ENCODE data around the gene LUC7L2. TPM values are rescaled to one million over a fixed set of nuclear protein-coding genes. Genes with fewer than 3 reads are reported as not detected.
A peak's percentile ranks its signal among the peaks of the same experiment; 100 is the strongest.

LUC7L2 gene
- total and polyA plus RNA-seq, 10 of the 15 experiments (the other 5 are each of a cell fraction or from before 2014, with no cell fraction given), result 31.7 to 98.7 (median 68.6) TPM

GRCh38 chr7:139340037-139340807 lies 19.5 kb upstream of the LUC7L2 start (continued):
- TF ChIP-seq, protein P1, sequence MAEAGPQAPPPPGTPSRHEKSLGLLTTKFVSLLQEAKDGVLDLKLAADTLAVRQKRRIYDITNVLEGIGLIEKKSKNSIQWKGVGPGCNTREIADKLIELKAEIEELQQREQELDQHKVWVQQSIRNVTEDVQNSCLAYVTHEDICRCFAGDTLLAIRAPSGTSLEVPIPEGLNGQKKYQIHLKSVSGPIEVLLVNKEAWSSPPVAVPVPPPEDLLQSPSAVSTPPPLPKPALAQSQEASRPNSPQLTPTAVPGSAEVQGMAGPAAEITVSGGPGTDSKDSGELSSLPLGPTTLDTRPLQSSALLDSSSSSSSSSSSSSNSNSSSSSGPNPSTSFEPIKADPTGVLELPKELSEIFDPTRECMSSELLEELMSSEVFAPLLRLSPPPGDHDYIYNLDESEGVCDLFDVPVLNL (IDR thresholded peaks at IDR 0.05; ENCODE audit: low read depth, low read length), result no peak
- peak; percentile 17; the same call in 1 of the 2 replicates for TF ChIP-seq EED (IDR thresholded peaks at IDR 0.05; ENCODE audit: low read depth)
- TF ChIP-seq MYC (IDR thresholded peaks at IDR 0.05; ENCODE audit: insufficient read depth, insufficient read length, insufficient replicate concordance, low read length, severe bottlenecking), result no peak
- no peak for TF ChIP-seq BCLAF1 (IDR thresholded peaks at IDR 0.05)
- no peak for TF ChIP-seq HDAC2 (IDR thresholded peaks at IDR 0.05)
- no peak for TF ChIP-seq NFYB (IDR thresholded peaks at IDR 0.05; ENCODE audit: insufficient read depth, low read depth, low read length)
- TF ChIP-seq SUZ12 (IDR thresholded peaks at IDR 0.05; ENCODE audit: unreplicated experiment), result no peak
- TF ChIP-seq FOXK2 (IDR thresholded peaks at IDR 0.05), result peak; percentile 31; the same call in 1 of the 2 replicates
- TF ChIP-seq POLR2AphosphoS5 (IDR thresholded peaks at IDR 0.05; ENCODE audit: low read length), result peak; percentile 42
- TF ChIP-seq KAT2A (conservative IDR thresholded peaks at IDR 0.05; ENCODE audit: control insufficient read depth, low read depth, low read length), result no peak
- TF ChIP-seq ZNF24 (IDR thresholded peaks at IDR 0.05), result peak; percentile 100
- peak; percentile 31; the same call in 1 of the 2 replicates for TF ChIP-seq DPF2 (IDR thresholded peaks at IDR 0.05)
- TF ChIP-seq ZNF217 (IDR thresholded peaks at IDR 0.05), result peak; percentile 97; the same call in 1 of the 2 replicates
- peak; percentile 95 for TF ChIP-seq KLF5 (IDR thresholded peaks at IDR 0.05; ENCODE audit: partially characterized antibody)
- TF ChIP-seq CREB1 (IDR thresholded peaks at IDR 0.05; ENCODE audit: low read depth), result peak; percentile 98
- peak; percentile 99 for TF ChIP-seq SREBF2 (IDR thresholded peaks at IDR 0.05; ENCODE audit: low read length)
- peak; percentile 100 for TF ChIP-seq IKZF1 (conservative IDR thresholded peaks at IDR 0.05)
- peak; percentile 80 for TF ChIP-seq SIX5 (IDR thresholded peaks at IDR 0.05; ENCODE audit: low read depth, low read length, severe bottlenecking)
- peak; percentile 67; the same call in 2 of the 3 replicates for TF ChIP-seq POU2F2 (IDR thresholded peaks at IDR 0.05; ENCODE audit: borderline replicate concordance, low read depth, low read length)
- TF ChIP-seq, protein P2, sequence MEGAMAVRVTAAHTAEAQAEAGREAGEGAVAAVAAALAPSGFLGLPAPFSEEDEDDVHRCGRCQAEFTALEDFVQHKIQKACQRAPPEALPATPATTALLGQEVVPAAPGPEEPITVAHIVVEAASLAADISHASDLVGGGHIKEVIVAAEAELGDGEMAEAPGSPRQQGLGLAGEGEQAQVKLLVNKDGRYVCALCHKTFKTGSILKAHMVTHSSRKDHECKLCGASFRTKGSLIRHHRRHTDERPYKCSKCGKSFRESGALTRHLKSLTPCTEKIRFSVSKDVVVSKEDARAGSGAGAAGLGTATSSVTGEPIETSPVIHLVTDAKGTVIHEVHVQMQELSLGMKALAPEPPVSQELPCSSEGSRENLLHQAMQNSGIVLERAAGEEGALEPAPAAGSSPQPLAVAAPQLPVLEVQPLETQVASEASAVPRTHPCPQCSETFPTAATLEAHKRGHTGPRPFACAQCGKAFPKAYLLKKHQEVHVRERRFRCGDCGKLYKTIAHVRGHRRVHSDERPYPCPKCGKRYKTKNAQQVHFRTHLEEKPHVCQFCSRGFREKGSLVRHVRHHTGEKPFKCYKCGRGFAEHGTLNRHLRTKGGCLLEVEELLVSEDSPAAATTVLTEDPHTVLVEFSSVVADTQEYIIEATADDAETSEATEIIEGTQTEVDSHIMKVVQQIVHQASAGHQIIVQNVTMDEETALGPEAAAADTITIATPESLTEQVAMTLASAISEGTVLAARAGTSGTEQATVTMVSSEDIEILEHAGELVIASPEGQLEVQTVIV (IDR thresholded peaks at IDR 0.05; ENCODE audit: borderline replicate concordance, partially characterized antibody), result peak; percentile 59
- no peak; the same call in 1 of the 2 replicates for TF ChIP-seq MTA3 (IDR thresholded peaks at IDR 0.05; ENCODE audit: borderline replicate concordance, low read length)
- no peak for TF ChIP-seq KDM1A (IDR thresholded peaks at IDR 0.05; ENCODE audit: borderline replicate concordance)
- TF ChIP-seq MXI1 (IDR thresholded peaks at IDR 0.05; ENCODE audit: low read depth, low read length), result peak; percentile 51; the same call in 1 of the 2 replicates
